Stimulated activated memory B cell treated with anti-CD40 and anti-IgM and Interleukin-4, amounts not matched to agents 10 μg/mL and 1 μg/mL and 100 μg/mL, for 72 hours (primary cell): ENCODE results near the gene SOX18.

Source experiments
- ATAC-seq: fragments of 150-1000 bp; cut with Tn5 transposase; 2 replicates; pipeline ENCODE4 v1.10.0; 2021
- H3K27ac Mint-ChIP-seq: one replicate; pipeline ENCODE4 v1.8.0; 2022; ENCODE audit warnings: mild to moderate bottlenecking, mixed read lengths
- H3K27me3 Mint-ChIP-seq: one replicate; pipeline ENCODE4 v1.8.0; 2022; ENCODE audit warnings: mixed read lengths
- H3K36me3 Mint-ChIP-seq: one replicate; pipeline ENCODE4 v1.8.0; 2022; ENCODE audit warnings: mixed read lengths
- H3K4me1 Mint-ChIP-seq: one replicate; pipeline ENCODE4 v1.8.0; 2022; ENCODE audit warnings: mixed read lengths
- H3K4me3 Mint-ChIP-seq: one replicate; pipeline ENCODE4 v1.8.0; 2022; ENCODE audit warnings: mild to moderate bottlenecking, moderate library complexity, mixed read lengths
- H3K9me3 Mint-ChIP-seq: one replicate; pipeline ENCODE4 v1.8.0; 2022; ENCODE audit warnings: mixed read lengths

SOX18 gene

GRCh38 chr20:64067005-64067632 lies 17.7 kb upstream of the SOX18 start:
- no peak overlapping the region for H3K4me3 Mint-ChIP-seq
- H3K9me3 Mint-ChIP-seq, result no peaks in the 10 kb centered on the region
- H3K27me3 Mint-ChIP-seq, result no peaks in the 10 kb centered on the region
- peaks cover 1% of the 10 kb centered on the region for H3K36me3 Mint-ChIP-seq
- ATAC-seq, result no peak
- peak overlapping the region; percentile 86 for H3K27ac Mint-ChIP-seq
- H3K4me1 Mint-ChIP-seq, result peaks cover 66% of the 10 kb centered on the region

GRCh38 chr20:64065974-64066343 lies 16.5 kb upstream of the SOX18 start:
- Mint-ChIP-seq H3K4me3 (peak overlapping the region; percentile 27), H3K9me3 (no peaks in the 10 kb centered on the region), H3K36me3 (no peaks in the 10 kb centered on the region), H3K27me3 (no peaks in the 10 kb centered on the region), H3K4me1 (peaks cover 54% of the 10 kb centered on the region), H3K27ac (peak overlapping the region; percentile 86)
- ATAC-seq, result peak; percentile 75

- Mint-ChIP-seq H3K9me3 (no peaks in the 10 kb centered on the region), H3K27me3 (no peaks in the 10 kb centered on the region), H3K4me1 (peaks cover 49% of the 10 kb centered on the region), H3K36me3 (no peaks in the 10 kb centered on the region), H3K4me3 (peak overlapping the region; percentile 52), H3K27ac (peak overlapping the region; percentile 86)
- no peak for ATAC-seq
Observed at GRCh38 chr20:64065062-64065973, 15.9 kb upstream of the SOX18 start.

GRCh38 chr20:64064145-64064698 lies 14.8 kb upstream of the SOX18 start:
- Mint-ChIP-seq H3K9me3 (no peaks in the 10 kb centered on the region), H3K27me3 (no peaks in the 10 kb centered on the region), H3K4me1 (peaks cover 49% of the 10 kb centered on the region), H3K27ac (peak overlapping the region; percentile 86), H3K36me3 (no peaks in the 10 kb centered on the region), H3K4me3 (peak overlapping the region; percentile 93)
- ATAC-seq, result no peak

- peak overlapping the region; percentile 86 for H3K27ac Mint-ChIP-seq
- no peaks in the 10 kb centered on the region for H3K27me3 Mint-ChIP-seq
- peak overlapping the region; percentile 93 for H3K4me3 Mint-ChIP-seq
- peaks cover 50% of the 10 kb centered on the region for H3K4me1 Mint-ChIP-seq
- no peaks in the 10 kb centered on the region for H3K36me3 Mint-ChIP-seq
- peak; percentile 1 for ATAC-seq
- H3K9me3 Mint-ChIP-seq, result no peaks in the 10 kb centered on the region
Observed at GRCh38 chr20:64063389-64064144, 14.1 kb upstream of the SOX18 start.

- Mint-ChIP-seq H3K9me3 (no peaks in the 10 kb centered on the region), H3K27me3 (no peaks in the 10 kb centered on the region), H3K4me3 (peak within 1 kb of the TSS; percentile 93), H3K4me1 (peaks cover 53% of the 10 kb centered on the region), H3K36me3 (no peaks in the 10 kb centered on the region), H3K27ac (peak within 1 kb of the TSS; percentile 86)
- peak; percentile 92 for ATAC-seq
Observed at GRCh38 chr20:64062596-64063388, 13.4 kb upstream of the SOX18 start, which contains the start of gene TCEA2. Gene TCEA2, plus strand, starts transcription at chr20:64063198. Its CDS starts 115 bp downstream, at chr20:64063313.

GRCh38 chr20:64062276-64062595 lies 12.8 kb upstream of the SOX18 start:
- peaks cover 53% of the 10 kb centered on the region for H3K4me1 Mint-ChIP-seq

GRCh38 chr20:64058536-64058935 lies 9.1 kb upstream of the SOX18 start:
- no peaks in the 10 kb centered on the region for H3K9me3 Mint-ChIP-seq
- ATAC-seq, result no peak
- H3K27me3 Mint-ChIP-seq, result peaks cover 28% of the 10 kb centered on the region
- H3K27ac Mint-ChIP-seq, result peak overlapping the region; percentile 27
- H3K4me1 Mint-ChIP-seq, result peaks cover 30% of the 10 kb centered on the region
- no peak overlapping the region for H3K4me3 Mint-ChIP-seq
- H3K36me3 Mint-ChIP-seq, result no peaks in the 10 kb centered on the region

More at GRCh38 chr20:64062276-64062595, 12.8 kb upstream of the SOX18 start:
- no peaks in the 10 kb centered on the region for H3K9me3 Mint-ChIP-seq
- H3K27ac Mint-ChIP-seq, result peak overlapping the region; percentile 86
- ATAC-seq, result no peak
- H3K36me3 Mint-ChIP-seq, result no peaks in the 10 kb centered on the region
- peak overlapping the region; percentile 93 for H3K4me3 Mint-ChIP-seq
- H3K27me3 Mint-ChIP-seq, result no peaks in the 10 kb centered on the region

GRCh38 chr20:64057628-64058498 lies 8.4 kb upstream of the SOX18 start:
- peak; percentile 75 for ATAC-seq
- Mint-ChIP-seq H3K36me3 (no peaks in the 10 kb centered on the region), H3K4me3 (peak overlapping the region; percentile 50), H3K27me3 (peaks cover 35% of the 10 kb centered on the region), H3K9me3 (no peaks in the 10 kb centered on the region), H3K27ac (peak overlapping the region; percentile 27), H3K4me1 (peaks cover 35% of the 10 kb centered on the region)

- peaks cover 35% of the 10 kb centered on the region for H3K4me1 Mint-ChIP-seq
- H3K9me3 Mint-ChIP-seq, result no peaks in the 10 kb centered on the region
- no peak for ATAC-seq
- peaks cover 41% of the 10 kb centered on the region for H3K27me3 Mint-ChIP-seq
- H3K27ac Mint-ChIP-seq, result peak overlapping the region; percentile 27
- no peaks in the 10 kb centered on the region for H3K36me3 Mint-ChIP-seq
- H3K4me3 Mint-ChIP-seq, result peak overlapping the region; percentile 50
Observed at GRCh38 chr20:64056889-64057627, 7.6 kb upstream of the SOX18 start.

- H3K27me3 Mint-ChIP-seq, result peaks cover 46% of the 10 kb centered on the region
- ATAC-seq, result no peak
- no peaks in the 10 kb centered on the region for H3K36me3 Mint-ChIP-seq
- H3K4me1 Mint-ChIP-seq, result peaks cover 35% of the 10 kb centered on the region
- H3K4me3 Mint-ChIP-seq, result no peak overlapping the region
- no peak overlapping the region for H3K27ac Mint-ChIP-seq
- no peaks in the 10 kb centered on the region for H3K9me3 Mint-ChIP-seq
Observed at GRCh38 chr20:64056639-64056888, 7.1 kb upstream of the SOX18 start.

GRCh38 chr20:64055893-64056638 lies 6.6 kb upstream of the SOX18 start:
- peaks cover 35% of the 10 kb centered on the region for H3K4me1 Mint-ChIP-seq
- H3K27ac Mint-ChIP-seq, result no peak overlapping the region
- H3K36me3 Mint-ChIP-seq, result no peaks in the 10 kb centered on the region
- H3K27me3 Mint-ChIP-seq, result peaks cover 51% of the 10 kb centered on the region
- H3K4me3 Mint-ChIP-seq, result no peak overlapping the region
- no peak for ATAC-seq
- no peaks in the 10 kb centered on the region for H3K9me3 Mint-ChIP-seq

GRCh38 chr20:64055396-64055892 lies 6.0 kb upstream of the SOX18 start:
- Mint-ChIP-seq H3K9me3 (no peaks in the 10 kb centered on the region), H3K27me3 (peaks cover 57% of the 10 kb centered on the region), H3K4me1 (peaks cover 35% of the 10 kb centered on the region), H3K36me3 (no peaks in the 10 kb centered on the region), H3K27ac (no peak overlapping the region), H3K4me3 (no peak overlapping the region)
- ATAC-seq, result no peak
